T-cell (primary cell): ENCODE data around the gene UBQLN1. TPM values are rescaled to one million over a fixed set of nuclear protein-coding genes. Genes with fewer than 3 reads are reported as not detected.

Source experiments
- ATAC-seq, 4 experiments: fragments of 200-7000 bp in 3 of 4; fragments of 150-1000 bp in 1 of 4; cut with Tn5 transposase; replicated peaks in 1 of 4; 1 replicate in 3 of 4; 2 replicates in 1 of 4; pipeline ENCODE4 v1.10.0; 2021; ENCODE audit warnings: moderate library complexity in 3 of 4, mild to moderate bottlenecking in 2 of 4, moderate number of reproducible peaks in 1 of 4
- CTCF ChIA-PET, 2 donors: fragments of 300-600 bp; sonication (Branson Sonifier 250); formaldehyde crosslinking; loops; one replicate each; lab custom pipeline; 2022; ENCODE audit warnings: antibody characterized with exemption in 2 of 2; lab: Charles Lee
- POLR2A ChIA-PET, 2 donors: fragments of 300-600 bp; sonication (Branson Sonifier 250); formaldehyde crosslinking; loops; one replicate each; lab custom pipeline; 2022; ENCODE audit warnings: antibody characterized with exemption in 2 of 2; lab: Charles Lee
- DNase-seq, 35 experiments: peaks; one replicate each; pipeline versions ENCODE4 v3.0.0 to v3.0.0-alpha.2; 2013 to 2023
- H3K27ac ChIP-seq: one replicate; pipeline ENCODE4 v1.5.1; 2013; ENCODE audit warnings: low read length
- H3K27me3 ChIP-seq, 2 experiments: replicated peaks in 1 of 2; 1 replicate in 1 of 2; 2 replicates in 1 of 2; pipeline versions ENCODE4 v1.6.1 to v1.7.0; 2013; ENCODE audit warnings: low read length in 1 of 2, mixed read lengths in 1 of 2; ENCODE audit not compliant: control insufficient read depth in 2 of 2, insufficient read depth in 2 of 2; ENCODE audit errors: extremely low read depth in 1 of 2
- H3K36me3 ChIP-seq, 2 donors: 1 replicate in 1 of 2; 2 replicates in 1 of 2; pipeline versions ENCODE4 v1.6.1 to v1.7.0; 2013; ENCODE audit warnings: low read length in 1 of 2; ENCODE audit not compliant: control insufficient read depth in 2 of 2, insufficient read depth in 1 of 2; ENCODE audit errors: extremely low read depth in 1 of 2
- H3K4me1 ChIP-seq, 2 experiments: 1 replicate in 1 of 2; 2 replicates in 1 of 2; pipeline versions ENCODE4 v1.6.1 to v1.7.0; 2013; ENCODE audit warnings: low read length in 2 of 2, mixed read lengths in 1 of 2; ENCODE audit not compliant: insufficient read depth in 2 of 2, control insufficient read depth in 1 of 2; ENCODE audit errors: extremely low read depth in 1 of 2
- H3K4me3 ChIP-seq, 2 donors: 1 replicate in 1 of 2; 2 replicates in 1 of 2; pipeline versions ENCODE4 v1.5.1 to v1.7.0; 2013; ENCODE audit warnings: mild to moderate bottlenecking in 2 of 2, low read length in 1 of 2, moderate library complexity in 1 of 2; ENCODE audit not compliant: control insufficient read depth in 1 of 2; ENCODE audit errors: extremely low read depth in 1 of 2
- H3K9me3 ChIP-seq: 2 replicates; pipeline ENCODE4 v1.7.0; 2013
- H3K27ac Mint-ChIP-seq, 2 donors: one replicate each; pipeline ENCODE4 v1.8.0; 2020 to 2021; ENCODE audit warnings: mild to moderate bottlenecking in 2 of 2, mixed read lengths in 2 of 2
- H3K27me3 Mint-ChIP-seq, 2 donors: one replicate each; pipeline ENCODE4 v1.8.0; 2021 to 2022; ENCODE audit warnings: mixed read lengths in 2 of 2
- H3K36me3 Mint-ChIP-seq: one replicate; pipeline ENCODE4 v1.8.0; 2021; ENCODE audit warnings: mixed read lengths
- H3K4me1 Mint-ChIP-seq, 3 donors: one replicate each; pipeline ENCODE4 v1.8.0; 2020 to 2022; ENCODE audit warnings: mixed read lengths in 3 of 3, mild to moderate bottlenecking in 1 of 3
- H3K4me3 Mint-ChIP-seq, 3 donors: one replicate each; pipeline ENCODE4 v1.8.0; 2020 to 2022; ENCODE audit warnings: mild to moderate bottlenecking in 3 of 3, mixed read lengths in 3 of 3, moderate library complexity in 3 of 3
- H3K9me3 Mint-ChIP-seq, 3 donors: one replicate each; pipeline ENCODE4 v1.8.0; 2020 to 2022; ENCODE audit warnings: mixed read lengths in 3 of 3
- WGBS: methylation state at CpG from one replicate; pipeline ENCODE4 v1.1.5; 2013; ENCODE audit warnings: missing lambda C conversion rate; ENCODE audit not compliant: insufficient coverage; 5-methylcytosine and 5-hydroxymethylcytosine counted together
- total RNA-seq, 35 experiments: library from RNA in 6 of 35; stranded (reverse) in 6 of 35; fragments of 120-200 nt in 1 of 35; gene quantifications; one replicate each; pipeline versions ENCODE4 v1.2.1 to v1.2.4 and lab custom pipeline; 2013 to 2026

UBQLN1 gene
- total RNA-seq, 5 donors from 2014 or later (not counting 1 experiment from before 2014, with no cell fraction given): 98.1 to 141 (median 105) TPM

GRCh38 chr9:83701286-83701685 lies 6.5 kb downstream of the UBQLN1 start:
- no peak overlapping the region for H3K27ac ChIP-seq
- WGBS: no CpG with 5 or more reads among the region's 1 CpG
- Mint-ChIP-seq H3K27me3 (no peaks in the 10 kb centered on the region), H3K27ac (no peak overlapping the region), H3K4me3 (peak overlapping the region in 1 of 3 donors; percentile 48), H3K4me1 (peaks cover 77 to 90% (median 89%) of the 10 kb centered on the region in 3 donors), H3K36me3 (peaks cover 14% of the 10 kb centered on the region), H3K9me3 (no peaks in the 10 kb centered on the region)
- no peak overlapping the region for H3K4me3 ChIP-seq
- ChIA-PET POLR2A (no interaction called here), CTCF (interaction anchor here in 1 of 2 donors (0.6 kb wide), 1 partner anchor 81 kb away, joined by 3 read pairs; no protein-coding TSS in a partner anchor)
- H3K36me3 ChIP-seq: no peaks in the 10 kb centered on the region
- ATAC-seq: no peak
- no peaks in the 10 kb centered on the region for H3K27me3 ChIP-seq
- no peak for DNase-seq
- H3K4me1 ChIP-seq: peaks cover 29 to 41% of the 10 kb centered on the region in 2 experiments
- H3K9me3 ChIP-seq: no peaks in the 10 kb centered on the region

GRCh38 chr9:83699615-83700014 lies 8.1 kb downstream of the UBQLN1 start:
- H3K4me3 Mint-ChIP-seq: peak overlapping the region in 1 of 3 donors; percentile 48
- ChIA-PET POLR2A (interaction anchor here in 1 of 2 donors (0.6 kb wide), 1 partner anchor 9 kb away, joined by 3 read pairs; no protein-coding TSS in a partner anchor), CTCF (interaction anchor here (0.6 to 1.5 kb wide), 4 partner anchors 10 to 342 kb away, joined by 3 to 6 read pairs (median 4); no protein-coding TSS in a partner anchor)
- H3K4me1 Mint-ChIP-seq: peaks cover 72 to 84% (median 82%) of the 10 kb centered on the region in 3 donors
- peaks cover 21 to 41% of the 10 kb centered on the region in 2 experiments for H3K4me1 ChIP-seq
- no peak overlapping the region for H3K27ac ChIP-seq
- H3K9me3 ChIP-seq: no peaks in the 10 kb centered on the region
- WGBS: no CpG with 5 or more reads among the region's 3 CpGs
- no peaks in the 10 kb centered on the region for H3K36me3 ChIP-seq
- no peak overlapping the region for H3K27ac Mint-ChIP-seq
- H3K27me3 ChIP-seq: no peaks in the 10 kb centered on the region
- no peak overlapping the region for H3K4me3 ChIP-seq
- ATAC-seq (no peak), DNase-seq (no peak)
- peaks cover 5% of the 10 kb centered on the region for H3K36me3 Mint-ChIP-seq
- H3K27me3 Mint-ChIP-seq: no peaks in the 10 kb centered on the region
- H3K9me3 Mint-ChIP-seq: no peaks in the 10 kb centered on the region

GRCh38 chr9:83698976-83699585 lies 8.7 kb downstream of the UBQLN1 start:
- no peaks in the 10 kb centered on the region for H3K36me3 ChIP-seq
- no peaks in the 10 kb centered on the region for H3K27me3 Mint-ChIP-seq
- ATAC-seq (no peak), DNase-seq (no peak)
- ChIA-PET POLR2A (interaction anchor here (0.6 to 1.4 kb wide), 2 partner anchors 8 to 10 kb away, joined by 3 to 5 read pairs; partner anchors contain the start of gene UBQLN1 (in 1 of the 2)), CTCF (interaction anchor here (0.9 to 1.5 kb wide), 3 partner anchors 10 to 11 kb away, joined by 3 to 4 read pairs (median 3); no protein-coding TSS in a partner anchor)
- H3K4me1 Mint-ChIP-seq: peaks cover 72 to 84% (median 83%) of the 10 kb centered on the region in 3 donors
- H3K9me3 ChIP-seq: no peaks in the 10 kb centered on the region
- H3K9me3 Mint-ChIP-seq: no peaks in the 10 kb centered on the region
- no peaks in the 10 kb centered on the region for H3K27me3 ChIP-seq
- no peak overlapping the region for H3K4me3 ChIP-seq
- peak overlapping the region in 1 of 2 donors; percentile 12 for H3K27ac Mint-ChIP-seq
- H3K27ac ChIP-seq: no peak overlapping the region
- peaks cover 25 to 37% of the 10 kb centered on the region in 2 experiments for H3K4me1 ChIP-seq
- WGBS: 20% methylated on average over 3 of the region's 4 CpGs
- H3K36me3 Mint-ChIP-seq: peaks cover 5% of the 10 kb centered on the region
- H3K4me3 Mint-ChIP-seq: peak overlapping the region in 1 of 3 donors; percentile 48

GRCh38 chr9:83691492-83691891 lies 16.3 kb downstream of the UBQLN1 start:
- ChIA-PET POLR2A (interaction anchor here in 1 of 2 donors (0.7 kb wide), 1 partner anchor 13 kb away, joined by 3 read pairs; no protein-coding TSS in a partner anchor), CTCF (interaction anchor here in 1 of 2 donors (0.6 kb wide), 1 partner anchor 27 kb away, joined by 3 read pairs; no protein-coding TSS in a partner anchor)
- Mint-ChIP-seq H3K4me1 (peaks cover 82 to 87% (median 86%) of the 10 kb centered on the region in 3 donors), H3K36me3 (peaks cover 3% of the 10 kb centered on the region), H3K27ac (peak overlapping the region in 1 of 2 donors; percentile 60), H3K4me3 (peak overlapping the region in 1 of 3 donors; percentile 35), H3K9me3 (no peaks in the 10 kb centered on the region), H3K27me3 (no peaks in the 10 kb centered on the region)
- WGBS: 71% methylated on average over 1 of the region's 3 CpGs
- ATAC-seq (no peak), DNase-seq (no peak)
- Histone ChIP-seq H3K36me3 (no peaks in the 10 kb centered on the region), H3K27ac (no peak overlapping the region), H3K4me1 (peaks cover 16 to 21% of the 10 kb centered on the region in 2 experiments), H3K9me3 (no peaks in the 10 kb centered on the region), H3K27me3 (no peaks in the 10 kb centered on the region), H3K4me3 (no peak overlapping the region)

- H3K27me3 Mint-ChIP-seq: no peaks in the 10 kb centered on the region
- no peaks in the 10 kb centered on the region for H3K27me3 ChIP-seq
- no peak overlapping the region for H3K27ac ChIP-seq
- H3K4me3 ChIP-seq: no peak overlapping the region
- H3K27ac Mint-ChIP-seq: no peak overlapping the region
- H3K9me3 ChIP-seq: no peaks in the 10 kb centered on the region
- peak overlapping the region in 1 of 3 donors; percentile 53 for H3K4me3 Mint-ChIP-seq
- peaks cover 13 to 14% of the 10 kb centered on the region in 2 experiments for H3K4me1 ChIP-seq
- no peaks in the 10 kb centered on the region for H3K36me3 ChIP-seq
- peaks cover 8% of the 10 kb centered on the region for H3K36me3 Mint-ChIP-seq
- POLR2A ChIA-PET: interaction anchor here in 1 of 2 donors (0.6 to 1.0 kb wide), 2 partner anchors 10 to 244 kb away, joined by 3 to 19 read pairs; no protein-coding TSS in a partner anchor
- H3K9me3 Mint-ChIP-seq: no peaks in the 10 kb centered on the region
- ATAC-seq: no peak
- peaks cover 72 to 78% (median 76%) of the 10 kb centered on the region in 3 donors for H3K4me1 Mint-ChIP-seq
- CTCF ChIA-PET: interaction anchor here in 1 of 2 donors (1.1 kb wide), 1 partner anchor 10 kb away, joined by 4 read pairs; no protein-coding TSS in a partner anchor
- DNase-seq: no peak
- 70% methylated on average over 2 of the region's 3 CpGs for WGBS
These were observed 18.8 kb downstream of the UBQLN1 start for GRCh38 chr9:83688921-83689320.

- 100% methylated on average over 1 of the region's 2 CpGs for WGBS
- H3K27ac Mint-ChIP-seq: no peak overlapping the region
- no peaks in the 10 kb centered on the region for H3K27me3 ChIP-seq
- ChIA-PET CTCF (no interaction called here), POLR2A (no interaction called here)
- H3K4me3 Mint-ChIP-seq: no peak overlapping the region
- H3K9me3 Mint-ChIP-seq: no peaks in the 10 kb centered on the region
- no peaks in the 10 kb centered on the region for H3K9me3 ChIP-seq
- peaks cover 51% of the 10 kb centered on the region for H3K36me3 Mint-ChIP-seq
- H3K27ac ChIP-seq: no peak overlapping the region
- peaks cover 3 to 56% of the 10 kb centered on the region in 2 donors for H3K36me3 ChIP-seq
- DNase-seq (no peak), ATAC-seq (no peak)
- H3K4me3 ChIP-seq: no peak overlapping the region
- peaks cover 0 to under 1% of the 10 kb centered on the region in 2 experiments for H3K4me1 ChIP-seq
- H3K27me3 Mint-ChIP-seq: no peaks in the 10 kb centered on the region
- H3K4me1 Mint-ChIP-seq: peaks cover 26 to 36% (median 28%) of the 10 kb centered on the region in 3 donors
These were observed 26.3 kb downstream of the UBQLN1 start for GRCh38 chr9:83681490-83681889.
